WTC11 (cell line): Measurements from ENCODE around the gene SREBF1. TPM values are rescaled to one million over a fixed set of nuclear protein-coding genes. Genes with fewer than 3 reads are reported as not detected.
A peak's percentile ranks its signal among the peaks of the same experiment; 100 is the strongest.

Experiments used
- ATAC-seq: fragments of 200-7000 bp; cut with Tn5 transposase; 2 replicates; pipeline ENCODE4 v1.10.0; 2021; ENCODE audit warnings: mild to moderate bottlenecking, moderate library complexity
- CTCF ChIA-PET: fragments of 300-600 bp; sonication (Branson Sonifier 250); formaldehyde crosslinking; loops from one replicate; lab custom pipeline; 2021; ENCODE audit warnings: antibody characterized with exemption; lab: Charles Lee
- POLR2A ChIA-PET: fragments of 350-600 bp; sonication (Branson Sonifier 250); formaldehyde crosslinking; loops from one replicate; lab custom pipeline; 2021; ENCODE audit warnings: antibody characterized with exemption; lab: Charles Lee
- DNase-seq: peaks from one replicate; pipeline ENCODE4 v3.0.0; 2021; ENCODE audit warnings: low spot score
- H3K27ac Mint-ChIP-seq: 2 replicates; pipeline ENCODE4 v1.8.0; 2021; ENCODE audit warnings: mixed read lengths
- H3K27me3 Mint-ChIP-seq: 2 replicates; pipeline ENCODE4 v1.8.0; 2021; ENCODE audit warnings: low read depth, mild to moderate bottlenecking, moderate library complexity, mixed read lengths
- H3K36me3 Mint-ChIP-seq: 2 replicates; pipeline ENCODE4 v1.8.0; 2021; ENCODE audit warnings: mixed read lengths
- H3K4me1 Mint-ChIP-seq: 2 replicates; pipeline ENCODE4 v1.8.0; 2022; ENCODE audit warnings: mixed read lengths
- H3K4me3 Mint-ChIP-seq: 2 replicates; pipeline ENCODE4 v1.8.0; 2021; ENCODE audit warnings: mild to moderate bottlenecking, moderate library complexity, mixed read lengths
- H3K9me3 Mint-ChIP-seq: 2 replicates; pipeline ENCODE4 v1.8.0; 2021; ENCODE audit warnings: mixed read lengths
- CBFB ChIP-seq: sonication (generic); formaldehyde crosslinking; IDR thresholded peaks from 2 replicates; pipeline ENCODE4 v1.8.1; 2022; ENCODE audit warnings: mild to moderate bottlenecking, low read depth, missing genetic modification reagents
- CREM ChIP-seq: sonication (generic); formaldehyde crosslinking; IDR thresholded peaks from 2 replicates; pipeline ENCODE4 v1.8.1; 2022; ENCODE audit warnings: mild to moderate bottlenecking, missing genetic modification reagents, moderate library complexity
- EMX1 ChIP-seq: fragments of 250-450 bp; sonication (Bioruptor Pico); IDR thresholded peaks from 2 replicates; pipeline ENCODE4 v1.8.0; 2021; ENCODE audit warnings: mild to moderate bottlenecking
- FOXK1 ChIP-seq: sonication (generic); formaldehyde crosslinking; IDR thresholded peaks from 2 replicates; pipeline ENCODE4 v1.8.0; 2022; ENCODE audit warnings: mild to moderate bottlenecking, moderate library complexity, missing genetic modification reagents
- GABPB1 ChIP-seq: sonication (generic); formaldehyde crosslinking; IDR thresholded peaks from 2 replicates; pipeline ENCODE4 v1.8.1; 2023; ENCODE audit warnings: mild to moderate bottlenecking, missing genetic modification reagents
- KAT7 ChIP-seq: sonication (generic); formaldehyde crosslinking; IDR thresholded peaks from 2 replicates; pipeline ENCODE4 v1.8.1; 2023; ENCODE audit warnings: missing genetic modification reagents, mild to moderate bottlenecking, borderline replicate concordance
- NFATC4 ChIP-seq: fragments of 250-450 bp; sonication (Bioruptor Pico); IDR thresholded peaks from 2 replicates; pipeline ENCODE4 v1.9.0; 2021; ENCODE audit warnings: mild to moderate bottlenecking
- OVOL2 ChIP-seq: fragments of 250-450 bp; sonication (Bioruptor Pico); IDR thresholded peaks from 2 replicates; pipeline ENCODE4 v1.9.0; 2021; ENCODE audit warnings: mild to moderate bottlenecking, borderline replicate concordance
- SMAD3 ChIP-seq: sonication (generic); formaldehyde crosslinking; IDR thresholded peaks from 2 replicates; pipeline ENCODE4 v1.8.0; 2022; ENCODE audit warnings: missing genetic modification reagents, mild to moderate bottlenecking, borderline replicate concordance
- SMAD4 ChIP-seq: sonication (generic); formaldehyde crosslinking; IDR thresholded peaks from 2 replicates; pipeline ENCODE4 v1.8.0; 2022; ENCODE audit warnings: mild to moderate bottlenecking, missing genetic modification reagents
- TEAD1 ChIP-seq: sonication (generic); formaldehyde crosslinking; IDR thresholded peaks from 2 replicates; pipeline ENCODE4 v1.8.0; 2022; ENCODE audit warnings: mild to moderate bottlenecking, missing genetic modification reagents
- TP53 ChIP-seq: sonication (generic); formaldehyde crosslinking; IDR thresholded peaks from 2 replicates; pipeline ENCODE4 v1.8.1; 2023; ENCODE audit warnings: mild to moderate bottlenecking, missing genetic modification reagents
- ZNF121 ChIP-seq: sonication (generic); formaldehyde crosslinking; IDR thresholded peaks from 2 replicates; pipeline ENCODE4 v1.8.0; 2023; ENCODE audit warnings: missing genetic modification reagents
- total RNA-seq: library from RNA; stranded (reverse); gene quantifications from 3 replicates; pipeline ENCODE4 v1.2.3, GENCODE V29; 2021
- TF ChIP-seq, protein P1 (sequence below): sonication (generic); formaldehyde crosslinking; IDR thresholded peaks from 2 replicates; pipeline ENCODE4 v1.8.0; 2023; ENCODE audit warnings: missing genetic modification reagents
- TF ChIP-seq, protein P2 (sequence below): sonication (generic); formaldehyde crosslinking; IDR thresholded peaks from 2 replicates; pipeline ENCODE4 v1.8.0; 2023; ENCODE audit warnings: missing genetic modification reagents, mild to moderate bottlenecking, borderline replicate concordance
- TF ChIP-seq, protein P3 (sequence below): sonication (generic); formaldehyde crosslinking; conservative IDR thresholded peaks from 2 replicates; pipeline ENCODE4 v1.8.1; 2023; ENCODE audit warnings: mild to moderate bottlenecking, low read depth, missing genetic modification reagents, moderate library complexity
- TF ChIP-seq, protein P4 (sequence below): sonication (generic); formaldehyde crosslinking; IDR thresholded peaks from 2 replicates; pipeline ENCODE4 v1.8.0; 2023; ENCODE audit warnings: mild to moderate bottlenecking, missing genetic modification reagents
- TF ChIP-seq, protein P5 (sequence below): fragments of 200-600 bp; IDR thresholded peaks from 2 replicates; pipeline ENCODE4 v1.8.0; 2022; ENCODE audit warnings: antibody characterized with exemption

SREBF1 gene
- total RNA-seq, 1 experiment from 2014 or later: 93.7 TPM

DNA sequence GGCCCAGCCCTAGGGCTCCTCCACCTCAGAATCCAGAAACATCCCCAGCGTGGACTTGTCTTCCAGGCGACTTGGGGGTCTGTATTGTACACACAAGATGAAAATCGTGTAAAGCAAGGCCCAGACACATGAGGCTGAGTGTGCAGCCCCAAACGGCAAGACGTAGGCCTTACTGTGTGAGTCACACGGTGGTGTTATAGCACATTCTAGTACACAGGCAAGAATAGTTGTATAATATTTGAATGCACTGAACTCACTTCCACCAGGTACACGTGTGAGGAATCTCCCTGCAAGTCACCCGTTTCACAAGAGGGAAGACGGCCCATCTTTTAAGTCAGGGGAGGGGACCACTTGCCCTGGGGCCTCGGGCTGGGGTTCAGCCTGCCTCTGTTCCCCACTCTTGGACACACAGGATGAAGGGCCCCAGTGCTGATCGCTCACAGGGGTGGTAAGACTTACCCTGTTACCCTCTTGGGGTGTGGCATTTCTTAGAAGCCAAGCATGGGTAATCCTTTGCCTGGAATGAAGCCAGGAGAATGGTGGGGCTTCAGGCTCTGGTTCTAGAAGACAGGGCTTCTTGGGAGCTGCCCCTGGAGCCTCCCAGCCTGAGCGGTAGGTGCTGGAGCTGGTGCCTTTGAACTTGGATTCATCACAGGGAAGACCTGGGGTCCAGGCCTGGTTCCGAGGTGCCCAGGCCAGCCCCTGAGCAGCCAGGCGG lies 71.3 kb downstream of the SREBF1 start:
- no peaks in the 10 kb centered on the region; the same call in none of the 2 replicates for H3K27me3 Mint-ChIP-seq
- H3K36me3 Mint-ChIP-seq: no peaks in the 10 kb centered on the region
- ChIA-PET CTCF (interaction anchor here (0.8 to 1.2 kb wide), 2 partner anchors 9 to 17 kb away, joined by 3 to 4 read pairs; no protein-coding TSS in a partner anchor), POLR2A (no interaction called here)
- TF ChIP-seq OVOL2 (CRISPR knock-in tag) (no peak), TEAD1 (CRISPR knock-in tag) (no peak), TP53 (CRISPR knock-in tag) (no peak), EMX1 (CRISPR knock-in tag) (no peak), CBFB (CRISPR knock-in tag) (no peak), GABPB1 (CRISPR knock-in tag) (no peak), ZNF121 (no peak), FOXK1 (CRISPR knock-in tag) (no peak), NFATC4 (CRISPR knock-in tag) (no peak)
- TF ChIP-seq, protein P1, sequence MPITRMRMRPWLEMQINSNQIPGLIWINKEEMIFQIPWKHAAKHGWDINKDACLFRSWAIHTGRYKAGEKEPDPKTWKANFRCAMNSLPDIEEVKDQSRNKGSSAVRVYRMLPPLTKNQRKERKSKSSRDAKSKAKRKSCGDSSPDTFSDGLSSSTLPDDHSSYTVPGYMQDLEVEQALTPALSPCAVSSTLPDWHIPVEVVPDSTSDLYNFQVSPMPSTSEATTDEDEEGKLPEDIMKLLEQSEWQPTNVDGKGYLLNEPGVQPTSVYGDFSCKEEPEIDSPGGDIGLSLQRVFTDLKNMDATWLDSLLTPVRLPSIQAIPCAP (CRISPR knock-in tag): no peak
- TF ChIP-seq, protein P2, sequence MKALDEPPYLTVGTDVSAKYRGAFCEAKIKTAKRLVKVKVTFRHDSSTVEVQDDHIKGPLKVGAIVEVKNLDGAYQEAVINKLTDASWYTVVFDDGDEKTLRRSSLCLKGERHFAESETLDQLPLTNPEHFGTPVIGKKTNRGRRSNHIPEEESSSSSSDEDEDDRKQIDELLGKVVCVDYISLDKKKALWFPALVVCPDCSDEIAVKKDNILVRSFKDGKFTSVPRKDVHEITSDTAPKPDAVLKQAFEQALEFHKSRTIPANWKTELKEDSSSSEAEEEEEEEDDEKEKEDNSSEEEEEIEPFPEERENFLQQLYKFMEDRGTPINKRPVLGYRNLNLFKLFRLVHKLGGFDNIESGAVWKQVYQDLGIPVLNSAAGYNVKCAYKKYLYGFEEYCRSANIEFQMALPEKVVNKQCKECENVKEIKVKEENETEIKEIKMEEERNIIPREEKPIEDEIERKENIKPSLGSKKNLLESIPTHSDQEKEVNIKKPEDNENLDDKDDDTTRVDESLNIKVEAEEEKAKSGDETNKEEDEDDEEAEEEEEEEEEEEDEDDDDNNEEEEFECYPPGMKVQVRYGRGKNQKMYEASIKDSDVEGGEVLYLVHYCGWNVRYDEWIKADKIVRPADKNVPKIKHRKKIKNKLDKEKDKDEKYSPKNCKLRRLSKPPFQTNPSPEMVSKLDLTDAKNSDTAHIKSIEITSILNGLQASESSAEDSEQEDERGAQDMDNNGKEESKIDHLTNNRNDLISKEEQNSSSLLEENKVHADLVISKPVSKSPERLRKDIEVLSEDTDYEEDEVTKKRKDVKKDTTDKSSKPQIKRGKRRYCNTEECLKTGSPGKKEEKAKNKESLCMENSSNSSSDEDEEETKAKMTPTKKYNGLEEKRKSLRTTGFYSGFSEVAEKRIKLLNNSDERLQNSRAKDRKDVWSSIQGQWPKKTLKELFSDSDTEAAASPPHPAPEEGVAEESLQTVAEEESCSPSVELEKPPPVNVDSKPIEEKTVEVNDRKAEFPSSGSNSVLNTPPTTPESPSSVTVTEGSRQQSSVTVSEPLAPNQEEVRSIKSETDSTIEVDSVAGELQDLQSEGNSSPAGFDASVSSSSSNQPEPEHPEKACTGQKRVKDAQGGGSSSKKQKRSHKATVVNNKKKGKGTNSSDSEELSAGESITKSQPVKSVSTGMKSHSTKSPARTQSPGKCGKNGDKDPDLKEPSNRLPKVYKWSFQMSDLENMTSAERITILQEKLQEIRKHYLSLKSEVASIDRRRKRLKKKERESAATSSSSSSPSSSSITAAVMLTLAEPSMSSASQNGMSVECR: no peak
- TF ChIP-seq, protein P3, sequence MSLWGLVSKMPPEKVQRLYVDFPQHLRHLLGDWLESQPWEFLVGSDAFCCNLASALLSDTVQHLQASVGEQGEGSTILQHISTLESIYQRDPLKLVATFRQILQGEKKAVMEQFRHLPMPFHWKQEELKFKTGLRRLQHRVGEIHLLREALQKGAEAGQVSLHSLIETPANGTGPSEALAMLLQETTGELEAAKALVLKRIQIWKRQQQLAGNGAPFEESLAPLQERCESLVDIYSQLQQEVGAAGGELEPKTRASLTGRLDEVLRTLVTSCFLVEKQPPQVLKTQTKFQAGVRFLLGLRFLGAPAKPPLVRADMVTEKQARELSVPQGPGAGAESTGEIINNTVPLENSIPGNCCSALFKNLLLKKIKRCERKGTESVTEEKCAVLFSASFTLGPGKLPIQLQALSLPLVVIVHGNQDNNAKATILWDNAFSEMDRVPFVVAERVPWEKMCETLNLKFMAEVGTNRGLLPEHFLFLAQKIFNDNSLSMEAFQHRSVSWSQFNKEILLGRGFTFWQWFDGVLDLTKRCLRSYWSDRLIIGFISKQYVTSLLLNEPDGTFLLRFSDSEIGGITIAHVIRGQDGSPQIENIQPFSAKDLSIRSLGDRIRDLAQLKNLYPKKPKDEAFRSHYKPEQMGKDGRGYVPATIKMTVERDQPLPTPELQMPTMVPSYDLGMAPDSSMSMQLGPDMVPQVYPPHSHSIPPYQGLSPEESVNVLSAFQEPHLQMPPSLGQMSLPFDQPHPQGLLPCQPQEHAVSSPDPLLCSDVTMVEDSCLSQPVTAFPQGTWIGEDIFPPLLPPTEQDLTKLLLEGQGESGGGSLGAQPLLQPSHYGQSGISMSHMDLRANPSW (CRISPR knock-in tag): no peak
- TF ChIP-seq, protein P4, sequence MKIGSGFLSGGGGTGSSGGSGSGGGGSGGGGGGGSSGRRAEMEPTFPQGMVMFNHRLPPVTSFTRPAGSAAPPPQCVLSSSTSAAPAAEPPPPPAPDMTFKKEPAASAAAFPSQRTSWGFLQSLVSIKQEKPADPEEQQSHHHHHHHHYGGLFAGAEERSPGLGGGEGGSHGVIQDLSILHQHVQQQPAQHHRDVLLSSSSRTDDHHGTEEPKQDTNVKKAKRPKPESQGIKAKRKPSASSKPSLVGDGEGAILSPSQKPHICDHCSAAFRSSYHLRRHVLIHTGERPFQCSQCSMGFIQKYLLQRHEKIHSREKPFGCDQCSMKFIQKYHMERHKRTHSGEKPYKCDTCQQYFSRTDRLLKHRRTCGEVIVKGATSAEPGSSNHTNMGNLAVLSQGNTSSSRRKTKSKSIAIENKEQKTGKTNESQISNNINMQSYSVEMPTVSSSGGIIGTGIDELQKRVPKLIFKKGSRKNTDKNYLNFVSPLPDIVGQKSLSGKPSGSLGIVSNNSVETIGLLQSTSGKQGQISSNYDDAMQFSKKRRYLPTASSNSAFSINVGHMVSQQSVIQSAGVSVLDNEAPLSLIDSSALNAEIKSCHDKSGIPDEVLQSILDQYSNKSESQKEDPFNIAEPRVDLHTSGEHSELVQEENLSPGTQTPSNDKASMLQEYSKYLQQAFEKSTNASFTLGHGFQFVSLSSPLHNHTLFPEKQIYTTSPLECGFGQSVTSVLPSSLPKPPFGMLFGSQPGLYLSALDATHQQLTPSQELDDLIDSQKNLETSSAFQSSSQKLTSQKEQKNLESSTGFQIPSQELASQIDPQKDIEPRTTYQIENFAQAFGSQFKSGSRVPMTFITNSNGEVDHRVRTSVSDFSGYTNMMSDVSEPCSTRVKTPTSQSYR: no peak
- no peaks in the 10 kb centered on the region for H3K9me3 Mint-ChIP-seq
- no peak overlapping the region for H3K4me3 Mint-ChIP-seq
- ATAC-seq (no peak), DNase-seq (no peak)
- H3K4me1 Mint-ChIP-seq: peaks cover 21% of the 10 kb centered on the region
- H3K27ac Mint-ChIP-seq: no peak overlapping the region

DNA sequence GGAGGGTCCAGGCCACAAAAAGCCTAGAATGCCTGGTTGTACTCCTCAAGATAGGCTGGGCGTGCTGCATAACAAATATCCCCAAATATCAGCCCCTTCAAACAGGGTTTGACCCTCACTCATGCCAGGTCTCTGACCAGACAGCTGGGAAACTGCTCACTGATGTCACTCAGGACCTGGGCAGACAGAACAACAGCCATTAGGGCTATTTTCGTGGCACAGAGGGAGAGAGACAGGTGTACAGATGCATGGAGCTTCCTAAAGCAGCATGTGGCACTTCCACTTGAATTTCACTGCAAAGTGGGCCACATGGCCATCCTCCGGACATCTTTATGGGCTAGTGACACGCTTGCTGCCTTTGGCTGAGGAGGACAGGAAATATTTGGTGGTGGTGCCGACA lies 73.1 kb downstream of the SREBF1 start:
- CTCF ChIA-PET: interaction anchor here (0.9 to 1.3 kb wide), 6 partner anchors 11 to 155 kb away, joined by 3 to 6 read pairs (median 3); no protein-coding TSS in a partner anchor
- DNase-seq (no peak), ATAC-seq (no peak)
- Mint-ChIP-seq H3K4me1 (peaks cover 12% of the 10 kb centered on the region), H3K27ac (peak overlapping the region; percentile 33; the same call in 1 of the 2 replicates), H3K27me3 (no peaks in the 10 kb centered on the region; the same call in none of the 2 replicates), H3K36me3 (no peaks in the 10 kb centered on the region), H3K4me3 (no peak overlapping the region), H3K9me3 (no peaks in the 10 kb centered on the region)
- POLR2A ChIA-PET: no interaction called here
- TF ChIP-seq, protein P4: no peak
- TF ChIP-seq KAT7 (no peak), FOXK1 (CRISPR knock-in tag) (no peak), SMAD3 (no peak), SMAD4 (CRISPR knock-in tag) (no peak), CREM (CRISPR knock-in tag) (no peak)
- TF ChIP-seq, protein P5, sequence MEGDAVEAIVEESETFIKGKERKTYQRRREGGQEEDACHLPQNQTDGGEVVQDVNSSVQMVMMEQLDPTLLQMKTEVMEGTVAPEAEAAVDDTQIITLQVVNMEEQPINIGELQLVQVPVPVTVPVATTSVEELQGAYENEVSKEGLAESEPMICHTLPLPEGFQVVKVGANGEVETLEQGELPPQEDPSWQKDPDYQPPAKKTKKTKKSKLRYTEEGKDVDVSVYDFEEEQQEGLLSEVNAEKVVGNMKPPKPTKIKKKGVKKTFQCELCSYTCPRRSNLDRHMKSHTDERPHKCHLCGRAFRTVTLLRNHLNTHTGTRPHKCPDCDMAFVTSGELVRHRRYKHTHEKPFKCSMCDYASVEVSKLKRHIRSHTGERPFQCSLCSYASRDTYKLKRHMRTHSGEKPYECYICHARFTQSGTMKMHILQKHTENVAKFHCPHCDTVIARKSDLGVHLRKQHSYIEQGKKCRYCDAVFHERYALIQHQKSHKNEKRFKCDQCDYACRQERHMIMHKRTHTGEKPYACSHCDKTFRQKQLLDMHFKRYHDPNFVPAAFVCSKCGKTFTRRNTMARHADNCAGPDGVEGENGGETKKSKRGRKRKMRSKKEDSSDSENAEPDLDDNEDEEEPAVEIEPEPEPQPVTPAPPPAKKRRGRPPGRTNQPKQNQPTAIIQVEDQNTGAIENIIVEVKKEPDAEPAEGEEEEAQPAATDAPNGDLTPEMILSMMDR: no peak
